Left lobe of liver (tissue), 2 donors: ENCODE measurements around the gene NEUROG2. TPM values are rescaled to one million over a fixed set of nuclear protein-coding genes. Genes with fewer than 3 reads are reported as not detected.
A peak's percentile ranks its signal among the peaks of the same experiment; 100 is the strongest.

ENCODE experiments used
- ATAC-seq: fragments of 200-7000 bp; cut with Tn5 transposase; one replicate; pipeline ENCODE4 v1.9.1; 2020; ENCODE audit warnings: mild to moderate bottlenecking, moderate library complexity
- DNase-seq: peaks from one replicate; pipeline ENCODE4 v3.0.0-alpha.2; 2020; ENCODE audit warnings: low spot score
- total RNA-seq: library from RNA; stranded (reverse); gene quantifications from one replicate; pipeline ENCODE4 v1.2.1, GENCODE V29; 2021
- donor health status: DM: no; HTN: no; CAD: no; lungs with moderate emphysema.
- donor health status: DM: no; HTN: yes; CAD: no.

Gene NEUROG2
- total RNA-seq, 1 donor from 2014 or later = not detected

DNA sequence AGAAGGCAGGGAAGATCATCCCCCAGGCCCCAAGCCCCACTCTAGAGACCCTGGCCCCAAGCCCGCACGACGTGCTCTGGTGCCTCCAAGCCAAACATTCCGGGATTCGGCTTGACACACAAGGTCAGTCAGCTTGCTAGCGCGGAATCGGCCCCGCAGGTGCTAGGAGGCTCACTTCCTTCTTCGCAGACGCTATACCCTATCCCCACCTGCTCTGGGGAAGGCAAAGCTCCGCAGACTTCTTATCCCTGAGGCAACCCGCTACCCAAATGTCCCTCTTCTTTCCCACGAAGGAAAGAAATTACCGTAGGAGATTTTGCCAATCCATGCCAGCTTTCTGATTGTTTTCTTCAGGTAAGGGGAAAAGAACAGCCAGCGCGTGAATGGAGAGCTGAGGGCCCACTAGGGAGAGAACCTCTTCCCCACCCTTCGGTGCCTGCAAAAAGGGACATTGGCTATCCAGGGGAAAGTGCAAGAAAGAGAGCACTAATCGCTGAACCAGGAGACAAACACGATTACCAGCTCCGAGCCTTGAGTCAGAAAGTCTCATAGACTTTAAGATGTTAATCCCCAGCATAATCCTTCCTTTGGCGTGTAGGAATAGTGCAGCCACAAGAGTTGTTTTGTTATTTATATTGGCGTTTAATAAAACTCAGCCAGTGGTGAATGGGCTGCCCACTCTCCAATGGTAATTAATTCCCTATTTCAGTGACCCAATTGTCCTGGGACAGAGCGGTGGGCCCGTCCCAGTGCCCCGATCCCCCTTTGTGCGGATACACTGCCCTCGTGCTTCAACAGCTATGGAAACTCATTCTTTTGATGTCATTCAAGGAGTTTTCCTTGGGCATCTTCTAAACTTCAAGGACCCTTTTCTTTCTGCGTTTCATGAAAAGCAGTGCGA, 5.4 kb upstream of the NEUROG2 start:
- ATAC-seq = no peak
- no peak for DNase-seq

- DNase-seq (no peak), ATAC-seq (no peak)
Measured at GRCh38 chr4:112520598-112521122, 4.7 kb upstream of the NEUROG2 start.

DNA sequence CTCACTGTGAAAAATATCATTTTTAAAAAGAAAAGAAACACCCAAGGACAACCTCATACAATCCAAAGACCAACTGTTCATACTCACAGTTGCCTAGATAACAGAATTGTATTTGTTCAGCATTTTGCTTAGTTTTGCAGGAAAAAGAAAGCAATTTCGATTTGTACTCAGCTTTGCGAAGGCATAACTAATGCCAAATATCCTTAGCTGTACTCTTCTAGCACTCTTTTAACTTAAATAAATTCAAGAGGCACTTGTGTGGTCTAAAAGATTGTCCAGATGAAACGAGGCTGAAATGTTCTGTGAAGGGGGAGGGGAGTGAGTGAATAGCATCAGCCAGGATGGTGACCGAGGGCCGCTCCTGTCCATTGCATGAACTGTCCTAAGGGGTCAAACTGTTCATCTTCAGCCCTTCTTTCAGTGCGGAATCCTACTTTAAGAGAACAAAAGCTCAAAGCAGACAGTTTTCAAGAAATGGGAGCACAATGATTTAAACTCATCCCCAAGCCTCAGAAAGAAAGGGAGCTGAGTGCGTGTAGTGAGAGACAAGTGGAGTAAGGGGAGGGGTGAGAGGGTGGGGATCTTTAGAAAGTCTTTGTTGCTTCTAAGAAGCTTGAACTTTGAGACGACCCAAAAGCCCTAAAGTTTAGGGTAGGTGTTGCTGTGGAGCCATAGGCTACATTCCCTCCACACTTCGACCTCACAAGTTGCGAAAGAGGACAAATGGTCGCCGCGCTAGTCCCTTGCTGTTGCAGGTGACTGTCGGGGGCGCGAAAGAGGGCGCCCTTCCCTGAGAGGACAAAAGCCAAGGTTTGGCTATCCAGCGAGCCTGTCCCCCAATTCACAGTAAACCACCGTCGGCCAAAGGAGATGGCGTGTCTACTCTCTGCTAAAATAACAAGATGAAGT, 4.0 kb upstream of the NEUROG2 start:
- DNase-seq (no peak), ATAC-seq (no peak)

DNA sequence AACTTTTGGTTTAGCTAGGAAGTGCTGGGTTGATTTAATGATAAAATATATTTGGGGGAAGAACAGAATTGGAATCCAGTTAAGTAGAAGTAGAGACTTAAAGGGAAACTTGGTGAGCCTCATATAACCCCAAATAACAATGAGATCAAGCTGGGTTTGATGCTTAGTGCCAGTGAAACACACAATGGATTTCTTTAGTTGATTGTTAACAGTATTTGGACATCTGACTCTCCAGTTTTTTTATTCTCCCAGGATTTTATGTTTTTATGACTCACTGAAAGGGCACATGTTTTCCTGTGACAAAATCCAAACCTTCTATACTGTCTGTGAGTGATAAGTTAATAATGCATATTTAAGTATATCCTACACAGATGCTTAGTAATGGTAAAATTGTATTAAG, 2.7 kb upstream of the NEUROG2 start:
- no peak for DNase-seq
- no peak for ATAC-seq

GRCh38 chr4:112517911-112518310, 1.9 kb upstream of the NEUROG2 start:
- DNase-seq (no peak), ATAC-seq (no peak)

DNA sequence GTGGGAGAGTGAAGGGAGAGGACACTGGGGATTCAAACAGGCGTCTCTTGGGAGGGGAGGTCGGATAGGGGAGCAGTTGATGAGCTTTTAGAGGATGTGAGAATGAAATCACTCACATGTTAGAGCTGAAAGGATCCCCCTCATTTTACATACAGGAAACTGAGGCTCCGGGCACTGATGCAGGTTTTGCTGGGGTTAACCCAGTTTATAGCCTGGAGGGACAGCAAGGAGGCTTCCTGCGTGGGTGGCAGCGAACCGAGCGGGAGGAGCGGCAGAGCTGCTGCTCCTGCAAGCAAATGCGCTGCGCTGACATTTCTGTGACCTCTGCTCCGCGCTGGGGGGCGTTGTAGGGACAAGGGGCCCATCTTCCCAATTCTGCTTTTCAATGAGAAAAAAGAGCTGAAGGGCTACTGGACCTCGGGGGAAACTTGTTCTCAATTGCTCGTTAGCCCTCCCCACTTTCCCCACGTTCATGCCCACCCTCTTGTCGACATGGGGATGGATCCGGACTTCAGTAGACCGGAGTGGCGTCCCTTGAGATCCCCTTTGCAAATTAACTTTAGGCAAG, 1.2 kb upstream of the NEUROG2 start:
- ATAC-seq (no peak), DNase-seq (no peak)

GRCh38 chr4:112516471-112517066, 589 bp upstream of the NEUROG2 start:
- ATAC-seq (peak; percentile 50), DNase-seq (no peak)

GRCh38 chr4:112515198-112516065, 548 bp downstream of the NEUROG2 start:
- ATAC-seq (peak; percentile 70), DNase-seq (no peak)

DNA sequence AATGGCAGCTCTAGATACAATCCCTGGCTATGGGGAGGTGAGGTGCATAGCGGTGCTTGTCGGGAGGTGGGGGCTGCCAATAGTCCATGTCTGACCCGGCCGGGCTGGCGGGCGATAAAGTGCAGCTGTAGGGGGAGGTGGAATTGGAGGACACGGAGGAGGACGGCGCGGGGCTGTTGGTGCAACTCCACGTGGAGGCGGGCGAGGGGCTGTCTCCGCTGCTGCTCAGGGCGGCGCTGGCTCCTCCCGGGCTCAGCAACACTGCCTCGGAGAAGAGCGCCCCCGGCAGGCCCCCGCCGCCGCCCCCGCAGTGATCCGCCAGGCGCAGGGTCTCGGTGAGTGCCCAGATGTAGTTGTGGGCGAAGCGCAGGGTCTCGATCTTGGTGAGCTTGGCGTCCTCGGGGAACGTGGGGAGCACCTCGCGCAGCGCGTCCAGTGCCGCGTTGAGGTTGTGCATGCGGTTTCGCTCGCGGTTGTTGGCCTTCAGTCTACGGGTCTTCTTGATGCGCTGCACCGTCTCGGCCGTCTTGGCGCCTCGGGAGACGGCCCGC, 1.3 kb downstream of the NEUROG2 start:
- no peak for DNase-seq
- ATAC-seq = no peak

GRCh38 chr4:112513971-112514646, 1.9 kb downstream of the NEUROG2 start:
- DNase-seq = no peak
- ATAC-seq = no peak

DNA sequence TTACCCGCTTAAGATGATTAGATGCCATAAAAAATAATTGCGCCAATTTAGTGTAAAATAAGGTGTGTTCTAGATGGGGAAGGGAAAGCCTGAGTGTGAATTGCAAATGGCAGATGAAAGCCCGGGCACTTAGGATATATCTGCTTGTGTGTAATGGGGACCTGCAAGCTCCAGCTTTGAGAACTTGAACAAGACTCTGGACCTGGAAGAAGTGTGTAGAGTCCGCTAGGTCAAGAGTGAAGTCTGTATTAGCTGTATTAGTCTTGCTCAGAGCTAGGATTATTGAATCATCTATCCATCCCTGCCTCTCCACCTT, 4.2 kb downstream of the NEUROG2 start:
- ATAC-seq = no peak
- DNase-seq = no peak

DNA sequence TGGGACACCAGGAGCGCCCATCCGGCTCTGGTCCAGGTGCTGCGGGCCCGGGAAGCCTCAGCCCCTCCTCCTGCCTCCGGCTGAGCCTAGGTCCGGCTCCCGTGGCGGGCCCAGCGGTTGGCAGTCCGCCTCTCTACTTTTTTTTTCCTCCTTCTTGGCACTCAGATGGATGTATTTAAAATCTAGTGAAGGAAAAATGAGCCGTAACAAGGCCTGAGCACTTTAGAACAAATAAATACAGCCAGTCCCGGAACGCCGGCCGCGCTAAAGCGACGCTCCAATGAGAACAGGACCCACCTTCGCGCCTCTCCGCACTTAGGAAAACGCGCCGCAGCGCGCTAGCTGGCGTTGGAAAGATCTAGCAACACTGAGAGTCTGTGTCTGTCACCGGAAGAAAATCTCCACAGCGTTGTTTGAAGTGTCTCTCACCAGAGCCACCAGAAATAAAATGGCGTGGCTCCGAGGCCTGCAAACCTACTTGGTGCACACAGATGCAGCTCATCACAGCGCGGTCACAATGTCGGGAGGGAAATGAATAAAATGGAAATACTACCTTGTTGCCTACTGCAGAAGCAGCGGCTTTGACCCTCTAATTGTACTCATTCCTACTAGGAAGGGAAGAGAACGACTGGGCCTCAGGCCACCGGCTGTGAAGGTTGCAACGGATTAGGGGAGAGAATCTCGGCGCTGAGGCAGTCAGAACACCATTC, 4.7 kb downstream of the NEUROG2 start:
- ATAC-seq = no peak
- no peak for DNase-seq

- no peak for DNase-seq
- ATAC-seq = no peak
Measured at GRCh38 chr4:112510291-112511092, 5.5 kb downstream of the NEUROG2 start.

DNA sequence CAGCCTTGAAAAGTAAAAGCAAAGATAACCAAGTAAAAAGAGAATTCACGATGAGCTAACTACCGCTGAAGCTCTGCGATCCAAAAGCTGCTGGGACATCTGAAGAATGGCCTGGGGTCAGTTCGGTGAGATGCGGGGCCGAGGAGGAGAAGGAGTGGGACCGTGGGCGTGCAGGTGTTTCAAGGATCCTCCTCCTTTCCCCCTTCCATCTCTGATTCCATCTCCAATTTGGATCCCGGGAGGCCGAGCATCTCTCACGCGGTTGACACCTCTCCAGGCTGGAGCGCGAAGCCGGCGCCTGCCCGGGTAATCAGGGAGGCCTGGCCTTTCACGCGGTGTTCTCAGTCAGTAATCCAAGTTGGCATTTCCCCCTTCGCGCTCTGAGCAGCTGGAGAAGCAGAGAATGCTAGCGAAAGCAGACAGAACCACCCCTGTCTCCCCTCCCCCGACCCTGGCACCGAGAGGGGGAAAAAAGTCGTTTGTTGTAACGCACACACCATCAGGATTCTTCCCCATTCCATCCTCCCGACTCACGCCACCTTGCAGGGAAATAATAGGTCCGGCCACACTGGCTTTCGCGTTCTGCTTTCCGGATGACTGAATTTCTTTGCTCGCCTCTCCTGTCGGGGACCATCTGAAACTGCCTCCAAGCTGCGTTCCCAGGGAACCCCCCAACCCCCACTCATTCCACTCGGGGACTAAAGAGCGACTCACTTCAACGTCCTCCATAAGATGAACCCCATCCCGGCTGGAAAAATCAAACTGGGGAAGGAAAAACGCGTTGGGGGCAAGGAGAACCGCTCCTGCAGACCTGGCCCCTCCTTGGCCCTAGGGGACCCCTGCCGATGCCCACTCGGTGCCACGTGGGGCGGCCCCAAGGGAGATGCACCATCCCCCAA, 6.5 kb downstream of the NEUROG2 start:
- no peak for ATAC-seq
- DNase-seq = no peak

GRCh38 chr4:112508356-112508755, 7.6 kb downstream of the NEUROG2 start:
- ATAC-seq (no peak), DNase-seq (no peak)

DNA sequence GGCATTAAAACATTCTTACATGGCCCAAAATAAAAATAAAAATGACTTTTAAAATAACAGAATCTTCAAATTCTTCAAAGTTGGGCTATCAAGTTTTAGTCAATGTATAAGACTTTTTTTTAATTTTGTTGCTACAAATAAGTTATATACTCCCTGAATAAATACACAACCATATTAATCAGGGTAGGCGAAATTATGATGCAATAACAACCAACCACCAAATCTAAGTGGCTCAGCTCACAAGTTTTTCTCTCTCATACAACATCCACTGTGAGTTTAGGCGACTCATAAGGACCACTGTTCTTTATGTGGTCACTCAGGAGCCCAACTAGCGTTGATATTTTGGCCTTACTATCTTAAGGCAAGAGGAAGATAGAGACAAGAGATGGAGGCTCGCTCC, 11.2 kb downstream of the NEUROG2 start:
- ATAC-seq (no peak), DNase-seq (no peak)

- DNase-seq (no peak), ATAC-seq (no peak)
Measured at GRCh38 chr4:112502871-112503270, 13.1 kb downstream of the NEUROG2 start.
